ENCODE results near the gene IER5L. TPM values are rescaled to one million over a fixed set of nuclear protein-coding genes. Genes with fewer than 3 reads are reported as not detected.
A peak's percentile ranks its signal among the peaks of the same experiment; 100 is the strongest.
"Not testable (repeated sequence)": the region's sequence is repeated elsewhere in the genome, so short reads cannot be mapped to it uniquely, and the experiment has no call there.

IER5L gene
- total and polyA plus RNA-seq, 4 experiments from 2014 or later = 0.07 to 3.6 (median 1.6) TPM

GRCh38 chr9:129198319-129199043 is 20.4 kb upstream of the IER5L start:
- no peak for DNase-seq
- ChIA-PET CTCF (ENCODE audit: partially characterized antibody) (interaction anchor here (1.8 kb wide), 1 partner anchor 24 kb away, joined by 5 read pairs; no protein-coding TSS in a partner anchor), POLR2A (ENCODE audit: partially characterized antibody) (no interaction called here)
- Mint-ChIP-seq H3K9me3 (peaks cover 0 to 6% (median 0%) of the 10 kb centered on the region in 8 donors), H3K36me3 (no peaks in the 10 kb centered on the region), H3K4me1 (peaks cover 0 to 5% (median 3%) of the 10 kb centered on the region in 4 donors), H3K4me3 (no peak overlapping the region), H3K27ac (no peak overlapping the region), H3K27me3 (peaks cover 6% of the 10 kb centered on the region in 2 donors)
- H3K9me3 ChIP-seq (ENCODE audit: control insufficient read depth in 1 of 2, low read length in 2 of 2) = no peaks in the 10 kb centered on the region
- no peaks in the 10 kb centered on the region for H3K36me3 ChIP-seq (ENCODE audit: insufficient read depth, low read length)
- peaks cover 4% of the 10 kb centered on the region for H3K4me1 ChIP-seq (ENCODE audit: insufficient read depth, low read length)
- no peak overlapping the region for H3K27ac ChIP-seq (ENCODE audit: low read depth, low read length)
- intact Hi-C loops (cut with micrococcal nuclease) = no loop called here
- H3K27me3 ChIP-seq (ENCODE audit: insufficient read depth, low read length) = peaks cover 9% of the 10 kb centered on the region
- H3K4me3 ChIP-seq (ENCODE audit: low read length in 2 of 2) = no peak overlapping the region

- Histone ChIP-seq H3K4me3 (ENCODE audit: low read length in 2 of 2) (no peak overlapping the region), H3K4me1 (ENCODE audit: insufficient read depth, low read length) (peaks cover 4% of the 10 kb centered on the region), H3K27me3 (ENCODE audit: insufficient read depth, low read length) (peaks cover 9% of the 10 kb centered on the region), H3K36me3 (ENCODE audit: insufficient read depth, low read length) (no peaks in the 10 kb centered on the region), H3K9me3 (ENCODE audit: control insufficient read depth in 1 of 2, low read length in 2 of 2) (no peaks in the 10 kb centered on the region), H3K27ac (ENCODE audit: low read depth, low read length) (no peak overlapping the region)
- CTCF ChIA-PET (ENCODE audit: partially characterized antibody) = interaction anchor here (1.8 kb wide), 1 partner anchor 24 kb away, joined by 5 read pairs; no protein-coding TSS in a partner anchor
- POLR2A ChIA-PET (ENCODE audit: partially characterized antibody) = no interaction called here
- Mint-ChIP-seq H3K27ac (no peak overlapping the region), H3K4me1 (peaks cover 0 to 5% (median 2%) of the 10 kb centered on the region in 4 donors), H3K36me3 (no peaks in the 10 kb centered on the region), H3K9me3 (peaks cover 0 to 6% (median under 1%) of the 10 kb centered on the region in 8 donors), H3K27me3 (peaks cover 6 to 8% of the 10 kb centered on the region in 2 donors), H3K4me3 (no peak overlapping the region)
- DNase-seq = no peak
- intact Hi-C loops (cut with micrococcal nuclease) = no loop called here
Observed at GRCh38 chr9:129197978-129198318, 19.9 kb upstream of the IER5L start.

GRCh38 chr9:129197045-129197444 is 19.0 kb upstream of the IER5L start:
- H3K4me1 Mint-ChIP-seq; intact Hi-C loops (cut with micrococcal nuclease); H3K9me3 ChIP-seq (ENCODE audit: control insufficient read depth in 1 of 2, low read length in 2 of 2); POLR2A ChIA-PET (ENCODE audit: partially characterized antibody); H3K4me1 ChIP-seq (ENCODE audit: insufficient read depth, low read length); H3K36me3 Mint-ChIP-seq; H3K4me3 ChIP-seq (ENCODE audit: low read length in 2 of 2); H3K27ac Mint-ChIP-seq; DNase-seq; H3K27ac ChIP-seq (ENCODE audit: low read depth, low read length); H3K27me3 Mint-ChIP-seq; H3K36me3 ChIP-seq (ENCODE audit: insufficient read depth, low read length); H3K4me3 Mint-ChIP-seq; H3K27me3 ChIP-seq (ENCODE audit: insufficient read depth, low read length): not testable (repeated sequence)
- CTCF ChIA-PET (ENCODE audit: partially characterized antibody) = interaction anchor here (1.8 kb wide), 1 partner anchor 23 kb away, joined by 5 read pairs; no protein-coding TSS in a partner anchor
- H3K9me3 Mint-ChIP-seq = peaks cover 0 to 13% (median 5%) of the 10 kb centered on the region in 8 donors

- Mint-ChIP-seq H3K27ac (no peak overlapping the region), H3K4me3 (no peak overlapping the region), H3K27me3 (peaks cover 6 to 8% of the 10 kb centered on the region in 2 donors), H3K36me3 (no peaks in the 10 kb centered on the region), H3K9me3 (peaks cover 0 to 13% (median 4%) of the 10 kb centered on the region in 8 donors), H3K4me1 (peaks cover 0 to 1% (median 0%) of the 10 kb centered on the region in 4 donors)
- H3K27ac ChIP-seq (ENCODE audit: low read depth, low read length) = no peak overlapping the region
- DNase-seq = no peak
- no peaks in the 10 kb centered on the region for H3K36me3 ChIP-seq (ENCODE audit: insufficient read depth, low read length)
- ChIA-PET POLR2A (ENCODE audit: partially characterized antibody) (no interaction called here), CTCF (ENCODE audit: partially characterized antibody) (no interaction called here)
- H3K9me3 ChIP-seq (ENCODE audit: control insufficient read depth in 1 of 2, low read length in 2 of 2) = no peaks in the 10 kb centered on the region
- no peaks in the 10 kb centered on the region for H3K4me1 ChIP-seq (ENCODE audit: insufficient read depth, low read length)
- H3K27me3 ChIP-seq (ENCODE audit: insufficient read depth, low read length) = peaks cover 9% of the 10 kb centered on the region
- intact Hi-C loops (cut with micrococcal nuclease) = no loop called here
- H3K4me3 ChIP-seq (ENCODE audit: low read length in 2 of 2) = no peak overlapping the region
Observed at GRCh38 chr9:129195606-129196005, 17.5 kb upstream of the IER5L start.

GRCh38 chr9:129194221-129194620 is 16.2 kb upstream of the IER5L start:
- peaks cover 6 to 8% of the 10 kb centered on the region in 2 donors for H3K27me3 Mint-ChIP-seq
- peak overlapping the region in 1 of 7 donors; percentile 61 for H3K27ac Mint-ChIP-seq
- peaks cover 0 to 13% (median 4%) of the 10 kb centered on the region in 8 donors for H3K9me3 Mint-ChIP-seq
- Histone ChIP-seq H3K4me3 (ENCODE audit: low read length in 2 of 2) (no peak overlapping the region), H3K4me1 (ENCODE audit: insufficient read depth, low read length) (no peaks in the 10 kb centered on the region), H3K27me3 (ENCODE audit: insufficient read depth, low read length) (peaks cover 9% of the 10 kb centered on the region), H3K9me3 (ENCODE audit: control insufficient read depth in 1 of 2, low read length in 2 of 2) (no peaks in the 10 kb centered on the region), H3K27ac (ENCODE audit: low read depth, low read length) (no peak overlapping the region), H3K36me3 (ENCODE audit: insufficient read depth, low read length) (no peaks in the 10 kb centered on the region)
- intact Hi-C loops (cut with micrococcal nuclease) = no loop called here
- ChIA-PET CTCF (ENCODE audit: partially characterized antibody) (interaction anchor here (1.1 kb wide), 1 partner anchor 21 kb away, joined by 4 read pairs; no protein-coding TSS in a partner anchor), POLR2A (ENCODE audit: partially characterized antibody) (no interaction called here)
- H3K4me3 Mint-ChIP-seq = no peak overlapping the region
- H3K36me3 Mint-ChIP-seq = no peaks in the 10 kb centered on the region
- no peak for DNase-seq
- peaks cover 0 to 1% (median 0%) of the 10 kb centered on the region in 4 donors for H3K4me1 Mint-ChIP-seq

GRCh38 chr9:129193655-129194054 is 15.6 kb upstream of the IER5L start:
- H3K9me3 ChIP-seq (ENCODE audit: control insufficient read depth in 1 of 2, low read length in 2 of 2) = no peaks in the 10 kb centered on the region
- no peak overlapping the region for H3K4me3 ChIP-seq (ENCODE audit: low read length in 2 of 2)
- Mint-ChIP-seq H3K36me3 (no peaks in the 10 kb centered on the region), H3K9me3 (peaks cover 0 to 13% (median 4%) of the 10 kb centered on the region in 8 donors), H3K27ac (no peak overlapping the region), H3K27me3 (peaks cover 6 to 8% of the 10 kb centered on the region in 2 donors), H3K4me1 (peaks cover 0 to 1% (median 0%) of the 10 kb centered on the region in 4 donors), H3K4me3 (no peak overlapping the region)
- no peaks in the 10 kb centered on the region for H3K4me1 ChIP-seq (ENCODE audit: insufficient read depth, low read length)
- H3K27me3 ChIP-seq (ENCODE audit: insufficient read depth, low read length) = peaks cover 9% of the 10 kb centered on the region
- no peaks in the 10 kb centered on the region for H3K36me3 ChIP-seq (ENCODE audit: insufficient read depth, low read length)
- ChIA-PET POLR2A (ENCODE audit: partially characterized antibody) (no interaction called here), CTCF (ENCODE audit: partially characterized antibody) (no interaction called here)
- H3K27ac ChIP-seq (ENCODE audit: low read depth, low read length) = no peak overlapping the region
- no peak for DNase-seq
- intact Hi-C loops (cut with micrococcal nuclease) = no loop called here

GRCh38 chr9:129191234-129191633 is 13.2 kb upstream of the IER5L start:
- no peaks in the 10 kb centered on the region for H3K4me1 Mint-ChIP-seq
- H3K27me3 ChIP-seq (ENCODE audit: insufficient read depth, low read length) = peaks cover 9% of the 10 kb centered on the region
- H3K36me3 Mint-ChIP-seq = no peaks in the 10 kb centered on the region
- H3K4me3 ChIP-seq (ENCODE audit: low read length in 2 of 2) = no peak overlapping the region
- no peaks in the 10 kb centered on the region for H3K9me3 ChIP-seq (ENCODE audit: control insufficient read depth in 1 of 2, low read length in 2 of 2)
- H3K27me3 Mint-ChIP-seq = peaks cover 3 to 6% of the 10 kb centered on the region in 2 donors
- H3K36me3 ChIP-seq (ENCODE audit: insufficient read depth, low read length) = no peaks in the 10 kb centered on the region
- intact Hi-C loops (cut with micrococcal nuclease) = no loop called here
- H3K9me3 Mint-ChIP-seq = peaks cover 0 to 13% (median 4%) of the 10 kb centered on the region in 8 donors
- H3K27ac Mint-ChIP-seq = no peak overlapping the region
- ChIA-PET POLR2A (ENCODE audit: partially characterized antibody) (interaction anchor here (1.5 to 2.2 kb wide), 2 partner anchors 13 to 44 kb away, joined by 3 to 5 read pairs; partner anchors contain the start of gene IER5L), CTCF (ENCODE audit: partially characterized antibody) (no interaction called here)
- no peaks in the 10 kb centered on the region for H3K4me1 ChIP-seq (ENCODE audit: insufficient read depth, low read length)
- no peak for DNase-seq
- H3K4me3 Mint-ChIP-seq = no peak overlapping the region
- H3K27ac ChIP-seq (ENCODE audit: low read depth, low read length) = no peak overlapping the region

Measured in CD4-positive, alpha-beta memory T cell (primary cell).